HG03439 (cell line): ENCODE results near the gene LEMD2.

Source experiments
- ATAC-seq: cut with Tn5 transposase; IDR thresholded peaks from one replicate; pipeline ENCODE4 v1.9.1; 2021; ENCODE audit warnings: mild to moderate bottlenecking, moderate library complexity; ENCODE audit not compliant: unreplicated experiment

LEMD2 gene

GRCh38 chr6:33725222-33725621 is 63.7 kb downstream of the LEMD2 start:
- no peak for ATAC-seq

- no peak for ATAC-seq
Observed at GRCh38 chr6:33724102-33725023, 64.6 kb downstream of the LEMD2 start.

GRCh38 chr6:33723371-33724085 is 65.4 kb downstream of the LEMD2 start:
- ATAC-seq, result no peak

GRCh38 chr6:33722103-33722623 is 66.8 kb downstream of the LEMD2 start:
- ATAC-seq, result no peak

GRCh38 chr6:33721508-33721907 is 67.4 kb downstream of the LEMD2 start:
- no peak for ATAC-seq
